ENCODE results near the gene PTMS.

Gene PTMS

DNA sequence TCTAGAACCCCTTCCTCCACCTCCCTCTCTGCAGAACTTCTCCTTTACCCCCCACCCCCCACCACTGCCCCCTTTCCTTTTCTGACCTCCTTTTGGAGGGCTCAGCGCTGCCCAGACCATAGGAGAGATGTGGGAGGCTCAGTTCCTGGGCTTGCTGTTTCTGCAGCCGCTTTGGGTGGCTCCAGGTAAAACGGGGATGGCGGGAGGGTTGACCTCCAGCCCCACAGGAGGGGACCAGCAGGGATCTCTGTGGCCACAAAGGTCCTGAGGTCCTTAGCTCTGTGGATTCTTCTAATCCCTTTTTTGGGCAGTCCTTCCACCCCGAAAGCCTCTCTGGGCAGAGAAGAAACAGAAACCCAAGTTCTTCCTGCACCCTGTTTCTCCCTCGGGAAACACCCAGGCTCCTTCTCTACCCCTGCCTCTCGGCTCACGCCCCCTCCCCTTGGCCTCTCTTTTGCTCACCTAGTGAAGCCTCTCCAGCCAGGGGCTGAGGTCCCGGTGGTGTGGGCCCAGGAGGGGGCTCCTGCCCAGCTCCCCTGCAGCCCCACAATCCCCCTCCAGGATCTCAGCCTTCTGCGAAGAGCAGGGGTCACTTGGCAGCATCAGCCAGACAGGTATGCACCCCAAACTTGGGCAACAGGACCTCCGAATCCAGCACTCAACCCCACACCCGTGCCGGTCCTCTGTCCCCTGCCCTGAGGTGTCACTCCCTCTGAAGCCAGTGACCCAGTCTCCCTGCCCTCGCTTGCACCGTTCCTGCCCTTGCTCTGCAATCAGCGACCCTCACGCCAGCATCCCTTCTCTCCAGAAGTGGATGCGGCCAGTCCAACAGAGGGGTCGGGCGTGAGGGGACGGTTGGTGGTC lies 6.8 kb downstream of the PTMS start:
- DNase-seq, result no peak

- DNase-seq, result no peak
Measured at GRCh38 chr12:6773590-6774351, 7.6 kb downstream of the PTMS start.

- no peak for DNase-seq
Measured at GRCh38 chr12:6774499-6775062, 8.4 kb downstream of the PTMS start.

DNA sequence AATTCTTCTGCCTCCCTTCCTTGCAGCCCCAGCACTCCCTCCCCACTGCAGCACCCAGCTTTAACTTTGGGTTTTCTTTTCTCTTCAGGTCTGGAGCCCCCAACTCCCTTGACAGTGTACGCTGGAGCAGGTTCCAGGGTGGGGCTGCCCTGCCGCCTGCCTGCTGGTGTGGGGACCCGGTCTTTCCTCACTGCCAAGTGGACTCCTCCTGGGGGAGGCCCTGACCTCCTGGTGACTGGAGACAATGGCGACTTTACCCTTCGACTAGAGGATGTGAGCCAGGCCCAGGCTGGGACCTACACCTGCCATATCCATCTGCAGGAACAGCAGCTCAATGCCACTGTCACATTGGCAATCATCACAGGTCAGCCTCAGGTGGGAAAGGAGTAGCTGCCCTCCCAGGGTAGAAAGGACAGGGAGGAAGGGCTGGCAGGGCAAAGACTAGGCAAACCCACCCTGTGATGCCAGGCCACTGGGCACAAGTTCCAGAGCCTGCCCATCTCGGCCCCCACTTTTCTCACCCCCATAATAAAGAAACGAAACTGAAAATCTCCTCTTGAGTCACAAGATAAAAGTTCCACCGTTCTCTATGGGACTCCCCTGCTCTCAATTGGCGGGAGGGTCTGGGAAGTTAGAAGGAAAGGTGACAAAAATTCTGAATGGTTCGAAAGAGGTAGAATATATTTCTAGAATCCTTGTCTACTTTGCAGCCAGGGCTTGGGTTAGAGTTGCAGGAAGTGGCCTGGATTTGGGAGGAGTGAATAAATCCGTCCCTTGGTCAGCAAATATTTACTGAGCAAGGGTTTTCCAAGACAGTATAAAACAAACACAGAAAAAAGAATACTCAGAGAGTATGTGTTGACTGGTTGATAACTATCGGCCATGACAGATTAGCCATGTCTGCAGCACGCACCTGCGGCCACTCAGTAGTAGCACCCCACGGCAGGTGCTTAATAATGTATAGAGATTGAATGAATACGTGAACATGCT lies 9.3 kb downstream of the PTMS start:
- no peak for DNase-seq

DNA sequence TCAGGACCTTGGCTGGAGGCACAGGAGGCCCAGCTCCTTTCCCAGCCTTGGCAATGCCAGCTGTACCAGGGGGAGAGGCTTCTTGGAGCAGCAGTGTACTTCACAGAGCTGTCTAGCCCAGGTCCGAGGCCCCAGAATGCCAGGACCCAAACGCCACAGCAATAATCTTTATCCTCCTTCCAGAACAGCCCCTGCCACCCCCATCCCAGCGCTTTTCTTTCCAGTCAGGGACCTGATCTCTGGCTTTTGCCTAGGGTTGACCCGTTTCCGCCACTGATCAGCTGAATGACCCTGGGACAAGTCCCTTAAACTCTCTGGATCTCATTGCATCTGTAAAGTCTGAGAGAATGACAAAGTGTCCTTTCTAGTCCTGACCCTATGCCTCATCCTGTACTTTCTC lies 11.2 kb downstream of the PTMS start:
- no peak for DNase-seq

DNA sequence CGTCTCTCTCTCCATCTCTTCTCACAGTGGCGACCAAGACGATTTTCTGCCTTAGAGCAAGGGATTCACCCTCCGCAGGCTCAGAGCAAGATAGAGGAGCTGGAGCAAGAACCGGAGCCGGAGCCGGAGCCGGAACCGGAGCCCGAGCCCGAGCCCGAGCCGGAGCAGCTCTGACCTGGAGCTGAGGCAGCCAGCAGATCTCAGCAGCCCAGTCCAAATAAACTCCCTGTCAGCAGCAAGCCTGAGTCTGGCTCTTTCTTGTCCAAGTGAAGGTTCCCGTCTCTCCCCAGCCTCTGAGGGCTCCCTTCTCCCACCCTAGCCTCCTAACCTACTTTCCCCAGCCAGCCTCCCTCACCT lies 12.0 kb downstream of the PTMS start:
- no peak for DNase-seq

DNA sequence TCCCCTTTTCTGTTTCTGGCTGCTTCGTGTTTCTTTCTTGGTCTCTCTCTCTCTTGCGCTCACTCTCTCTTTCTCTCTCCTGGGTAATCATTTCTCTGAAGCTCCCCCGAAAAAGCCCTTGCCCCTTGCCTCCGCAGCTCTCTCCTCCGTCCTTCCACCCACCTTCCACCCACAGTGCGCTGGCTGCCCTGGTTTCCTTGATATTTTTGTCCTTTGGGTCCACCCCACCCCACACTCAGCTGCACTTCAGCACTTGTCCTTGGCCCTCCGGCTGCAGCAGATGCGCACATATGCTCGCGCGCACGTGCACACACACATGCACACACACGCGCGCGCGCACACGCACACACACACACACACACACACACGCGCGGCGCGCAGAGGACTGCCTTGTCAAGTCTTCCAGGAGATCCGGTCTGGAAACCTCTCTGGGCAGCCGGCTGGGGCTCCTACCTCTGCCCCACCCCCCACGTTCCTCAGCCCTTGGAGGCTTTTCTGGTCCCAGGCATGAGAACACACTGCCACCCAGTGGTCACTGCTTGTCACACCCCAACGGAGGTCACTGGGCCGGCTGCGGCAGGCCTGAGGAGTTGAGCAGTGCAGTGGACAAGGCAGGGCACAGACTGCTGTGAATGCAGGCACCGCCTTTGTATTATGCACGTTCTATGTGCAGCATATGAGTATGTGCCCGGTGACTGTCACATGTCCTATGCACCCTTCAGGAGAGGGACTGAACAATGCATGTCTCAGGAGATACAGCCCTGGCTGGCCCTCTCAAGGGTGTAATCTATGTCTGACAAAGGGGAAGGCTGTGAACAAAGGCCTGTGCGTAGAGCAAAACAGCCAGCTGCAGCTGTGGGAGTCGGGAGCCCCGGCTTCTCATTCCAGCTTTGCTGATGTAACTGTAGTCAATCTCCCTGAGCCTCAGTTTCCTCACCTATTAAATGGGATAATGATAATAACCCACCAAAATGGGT lies 12.7 kb downstream of the PTMS start:
- peak; percentile 92 for DNase-seq

DNA sequence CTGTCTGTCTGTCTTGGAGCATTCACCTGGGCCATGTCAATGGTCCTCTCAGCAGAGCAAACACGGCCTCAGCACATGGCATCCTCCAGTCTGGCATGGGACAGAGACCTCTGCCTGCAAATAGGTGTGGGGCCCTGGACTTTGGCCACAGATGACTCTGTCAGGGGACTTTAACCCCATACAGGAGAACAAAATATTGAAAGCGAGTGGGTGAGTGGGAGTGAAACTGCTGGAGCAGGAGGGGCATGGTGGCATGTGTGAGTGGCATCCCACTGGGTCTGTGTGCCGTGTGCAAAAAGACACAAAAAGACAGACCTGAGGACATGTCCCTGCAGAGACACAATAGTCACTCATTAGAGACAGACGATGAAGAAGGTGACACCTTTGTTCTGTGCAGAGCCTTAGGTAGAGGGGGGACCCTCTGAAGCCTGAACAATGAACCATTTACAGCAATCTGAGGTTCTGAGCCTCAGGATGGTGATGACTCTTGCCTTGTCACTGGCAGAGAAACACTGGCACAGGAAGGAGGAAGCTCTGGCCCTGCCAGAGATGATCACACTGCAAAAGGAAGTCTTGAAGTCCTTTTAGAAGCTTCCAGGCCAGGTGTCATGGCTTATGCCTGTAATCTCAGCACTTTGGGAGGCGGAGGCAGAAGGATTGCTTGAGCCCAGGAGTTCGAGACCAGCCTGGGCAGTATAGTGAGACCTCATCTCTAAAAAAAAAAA lies 13.7 kb downstream of the PTMS start:
- no peak for DNase-seq

DNA sequence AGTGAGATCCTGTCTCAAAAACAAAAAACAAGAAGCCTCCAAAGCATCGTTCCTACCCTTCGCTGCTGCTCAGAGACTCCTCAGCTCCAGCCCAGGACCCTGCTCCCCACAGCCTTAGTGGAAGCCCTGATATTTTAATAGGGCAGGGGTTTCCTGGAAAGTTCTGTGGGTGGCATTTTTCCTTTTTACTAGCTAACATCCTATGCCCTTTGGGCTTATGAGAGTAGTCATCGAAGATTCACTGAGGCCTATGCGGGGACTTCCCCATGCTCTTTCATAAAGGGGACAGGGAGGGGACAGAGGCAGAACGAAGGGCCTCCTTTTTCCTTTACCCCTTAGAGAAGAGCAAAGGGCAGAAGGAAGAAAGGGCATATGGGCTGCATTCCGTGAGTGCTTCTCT lies 14.4 kb downstream of the PTMS start:
- peak; percentile 39 for DNase-seq

DNA sequence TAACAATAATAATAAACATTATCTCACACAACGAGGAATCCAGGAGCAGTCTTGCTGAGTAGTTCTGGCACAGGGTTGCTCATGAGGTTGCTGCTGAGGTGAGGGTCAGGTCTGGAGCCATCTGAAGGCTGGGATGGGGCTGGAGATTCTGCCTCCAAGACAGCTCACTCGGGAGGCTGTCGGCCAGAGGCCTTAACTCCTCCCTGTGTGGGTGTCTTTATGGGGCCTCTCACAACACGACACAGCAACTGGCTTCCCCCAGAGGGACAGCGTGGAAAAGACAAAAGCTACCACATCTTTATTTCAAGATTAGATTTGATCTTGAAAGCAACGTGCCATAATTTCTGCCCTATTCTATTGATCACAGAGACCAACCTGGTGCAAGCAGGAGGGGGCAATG lies 16.0 kb downstream of the PTMS start:
- DNase-seq, result no peak

GRCh38 chr12:6782850-6783566 lies 16.8 kb downstream of the PTMS start:
- no peak for DNase-seq

DNA sequence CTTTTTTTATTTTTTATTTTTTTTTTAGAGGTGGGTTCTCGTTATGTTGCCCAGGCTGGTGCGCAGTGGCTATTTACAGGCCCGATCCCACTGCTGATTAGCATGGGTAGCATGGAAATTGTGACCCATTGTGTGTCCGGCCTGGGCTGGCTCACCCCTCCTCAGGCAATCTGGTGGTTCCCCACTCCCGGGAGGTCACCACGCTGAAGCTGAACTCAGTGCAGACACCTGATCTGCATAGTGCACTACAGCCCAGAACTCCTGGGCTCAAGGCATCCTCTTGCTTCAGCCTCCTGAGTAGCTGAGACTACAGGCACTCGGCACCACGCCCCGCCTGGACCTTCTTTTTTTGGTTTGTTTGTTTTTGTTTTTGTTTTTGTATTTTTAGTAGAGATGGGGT lies 17.7 kb downstream of the PTMS start:
- DNase-seq, result no peak

- no peak for DNase-seq
Measured at GRCh38 chr12:6784296-6784695, 18.1 kb downstream of the PTMS start.

- DNase-seq, result no peak
Measured at GRCh38 chr12:6784761-6785160, 18.6 kb downstream of the PTMS start.

DNA sequence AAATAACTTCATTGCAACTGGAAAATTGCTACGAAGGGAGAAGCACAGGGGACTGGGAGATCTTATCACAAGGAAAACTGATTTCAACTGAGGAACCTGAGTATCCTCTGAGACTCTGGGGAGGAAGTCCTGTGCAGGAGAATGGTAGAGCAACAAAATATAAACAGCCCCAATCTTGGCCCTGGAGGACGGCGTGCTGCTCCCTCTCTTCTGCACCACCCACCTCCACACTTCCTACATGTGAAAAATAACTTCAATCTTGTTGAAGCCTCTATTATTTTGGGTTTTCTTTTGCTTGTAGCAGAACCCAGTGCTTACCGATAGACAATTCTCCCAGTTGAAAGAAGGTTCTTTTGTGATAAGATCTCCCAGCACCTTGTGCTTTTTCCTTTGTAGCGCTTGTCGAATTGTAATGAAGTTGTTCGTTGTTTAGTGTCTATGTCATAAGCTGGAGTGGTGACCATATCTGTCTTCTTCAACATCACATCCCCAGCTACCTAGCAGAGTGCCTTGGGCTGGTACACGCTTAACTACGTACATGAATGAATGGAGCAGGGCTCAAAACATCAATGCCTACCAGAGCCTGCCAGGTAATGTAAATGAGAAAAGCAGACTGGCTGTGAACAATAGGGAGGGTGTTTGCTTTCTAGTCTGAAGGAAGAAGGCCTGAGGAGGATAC lies 20.4 kb downstream of the PTMS start:
- DNase-seq, result no peak

DNA sequence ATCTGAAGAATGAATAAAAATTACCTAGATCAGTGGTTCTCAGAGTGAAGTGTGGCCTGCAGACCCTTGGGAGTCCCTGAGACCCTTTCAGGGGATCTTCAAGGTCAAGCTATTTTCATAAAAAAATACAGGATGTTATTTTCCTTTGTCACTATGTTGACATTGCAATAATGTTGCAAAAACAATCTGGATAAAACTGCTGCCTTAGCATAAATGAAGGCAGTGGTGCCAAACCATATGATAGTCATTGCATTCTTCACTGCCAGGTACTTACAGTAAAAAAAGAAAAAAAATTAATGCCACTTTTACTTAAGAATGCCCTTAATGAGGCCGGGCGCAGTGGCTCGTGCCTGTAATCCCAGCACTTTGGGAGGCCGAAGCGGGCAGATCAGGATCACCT lies 21.1 kb downstream of the PTMS start:
- DNase-seq, result no peak

- DNase-seq, result peak; percentile 81
Measured at GRCh38 chr12:6788972-6789924, 23.1 kb downstream of the PTMS start, which contains the start of gene CD4. TSS of gene CD4 (plus strand) at chr12:6789528. CDS start at chr12:6800139, 10,611 bp downstream.

DNA sequence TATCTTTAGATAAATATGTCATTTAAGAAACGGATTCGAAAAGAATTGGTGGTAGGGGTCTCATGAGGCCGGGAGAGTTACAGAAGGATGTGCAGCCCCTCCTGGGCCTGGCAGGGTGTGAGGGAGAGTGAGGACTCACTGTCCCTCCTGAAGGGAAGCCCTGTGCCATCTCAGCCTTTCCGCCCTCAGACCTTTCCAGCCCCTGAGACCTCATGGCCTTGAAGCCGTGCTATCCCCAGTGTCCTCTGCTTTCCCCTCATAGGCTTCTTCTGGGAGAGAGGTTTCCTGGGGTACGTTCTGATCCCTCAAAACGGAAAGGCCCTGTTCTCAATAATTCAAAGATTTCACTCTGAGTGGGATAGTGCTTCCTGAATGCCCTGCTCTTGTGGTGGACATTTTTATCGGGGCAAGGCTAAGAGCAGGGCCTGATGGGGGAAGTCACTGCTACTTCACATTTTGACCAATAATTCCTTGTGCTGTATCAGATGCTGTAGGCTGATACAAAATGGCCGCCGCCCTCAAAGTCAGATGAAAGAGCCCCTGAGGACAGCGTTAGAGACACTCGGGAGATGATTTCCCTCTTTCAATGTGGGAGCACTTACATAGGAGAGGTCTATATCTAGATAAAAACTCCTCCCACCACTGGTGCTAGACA lies 24.5 kb downstream of the PTMS start:
- peak; percentile 65 for DNase-seq

Data from stimulated activated CD4-positive, alpha-beta T cell treated with anti-CD3 and anti-CD28 coated beads, Interleukin-4, amount 100 ng/mL, for 24 hours (primary cell).